ENCODE measurements around the gene GTF2B.
"Not testable (repeated sequence)": the region's sequence is repeated elsewhere in the genome, so short reads cannot be mapped to it uniquely, and the experiment has no call there.

GTF2B gene

GRCh38 chr1:88891318-88891950, at the start of gene GTF2B:
Gene GTF2B (minus strand): TSS chr1:88891567. CDS start chr1:88891499, 68 bp downstream.
- DNase-seq (ENCODE audit: low read depth), result peak; percentile 86

GRCh38 chr1:88938528-88938927, 47.2 kb upstream of the GTF2B start:
- not testable (repeated sequence) for DNase-seq (ENCODE audit: low read depth)

- no peak for DNase-seq (ENCODE audit: low read depth)
Measured at GRCh38 chr1:88936760-88937342, 45.5 kb upstream of the GTF2B start.

GRCh38 chr1:88936223-88936523, 44.8 kb upstream of the GTF2B start:
- no peak for DNase-seq (ENCODE audit: low read depth)

- no peak for DNase-seq (ENCODE audit: low read depth)
Measured at GRCh38 chr1:88935522-88936222, 44.3 kb upstream of the GTF2B start.

GRCh38 chr1:88930176-88930575, 38.8 kb upstream of the GTF2B start:
- not testable (repeated sequence) for DNase-seq (ENCODE audit: low read depth)

GRCh38 chr1:88923224-88923623, 31.9 kb upstream of the GTF2B start:
- DNase-seq (ENCODE audit: low read depth), result no peak

- DNase-seq (ENCODE audit: low read depth), result no peak
Measured at GRCh38 chr1:88922214-88922613, 30.8 kb upstream of the GTF2B start.

- DNase-seq (ENCODE audit: low read depth), result no peak
Measured at GRCh38 chr1:88920845-88921244, 29.5 kb upstream of the GTF2B start.

GRCh38 chr1:88917321-88918025, 26.1 kb upstream of the GTF2B start:
- DNase-seq (ENCODE audit: low read depth), result no peak

- no peak for DNase-seq (ENCODE audit: low read depth)
Measured at GRCh38 chr1:88916883-88917282, 25.5 kb upstream of the GTF2B start.

GRCh38 chr1:88911800-88912199, 20.4 kb upstream of the GTF2B start:
- not testable (repeated sequence) for DNase-seq (ENCODE audit: low read depth)

GRCh38 chr1:88911161-88911560, 19.8 kb upstream of the GTF2B start:
- DNase-seq (ENCODE audit: low read depth), result no peak

- DNase-seq (ENCODE audit: low read depth), result no peak
Measured at GRCh38 chr1:88910401-88910800, 19.0 kb upstream of the GTF2B start.

GRCh38 chr1:88900883-88901282, 9.5 kb upstream of the GTF2B start:
- no peak for DNase-seq (ENCODE audit: low read depth)

GRCh38 chr1:88897070-88897730, 5.8 kb upstream of the GTF2B start:
- DNase-seq (ENCODE audit: low read depth), result no peak

- DNase-seq (ENCODE audit: low read depth), result no peak
Measured at GRCh38 chr1:88892357-88892877, 1.1 kb upstream of the GTF2B start.

GRCh38 chr1:88891951-88892340, 579 bp upstream of the GTF2B start:
- no peak for DNase-seq (ENCODE audit: low read depth)

GRCh38 chr1:88890791-88891317, 513 bp downstream of the GTF2B start:
- no peak for DNase-seq (ENCODE audit: low read depth)

GRCh38 chr1:88890131-88890530, 1.2 kb downstream of the GTF2B start:
- no peak for DNase-seq (ENCODE audit: low read depth)

- DNase-seq (ENCODE audit: low read depth), result no peak
Measured at GRCh38 chr1:88888750-88889149, 2.6 kb downstream of the GTF2B start.

- no peak for DNase-seq (ENCODE audit: low read depth)
Measured at GRCh38 chr1:88885933-88886332, 5.4 kb downstream of the GTF2B start.
